ENCODE results near the gene OPCML. TPM values are rescaled to one million over a fixed set of nuclear protein-coding genes. Genes with fewer than 3 reads are reported as not detected.

OPCML gene
- total RNA-seq, 1 experiment from 2014 or later, result not detected

DNA sequence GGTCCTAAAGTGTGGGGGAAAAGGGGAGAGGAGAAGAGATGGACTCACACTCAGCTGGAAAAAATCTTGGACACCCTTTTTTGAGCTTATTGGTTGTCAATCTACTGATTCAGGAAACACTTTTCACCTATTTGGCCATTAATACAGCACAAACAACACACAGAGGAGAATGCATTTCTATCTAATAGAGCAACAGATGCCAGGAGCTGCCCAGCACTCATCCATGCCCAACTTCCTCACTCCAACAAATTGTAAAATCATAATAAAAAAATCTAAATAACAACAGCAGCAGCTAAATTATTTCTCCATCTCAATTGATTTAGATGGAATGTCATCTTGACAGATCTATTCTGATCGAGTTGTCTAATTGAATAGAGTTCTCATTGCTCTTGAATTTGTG is 628.2 kb downstream of the OPCML start:
- Histone ChIP-seq H3K27me3 (ENCODE audit: low read length) (no peaks in the 10 kb centered on the region), H3K9ac (ENCODE audit: low read length) (no peak overlapping the region), H3K9me2 (replicated peaks; ENCODE audit: low read length) (no peaks in the 10 kb centered on the region), H3K4me2 (ENCODE audit: low read length) (no peak overlapping the region), H2AFZ (ENCODE audit: low read length) (no peak overlapping the region), H3F3A (ENCODE audit: low read length, unreplicated experiment) (no peaks in the 10 kb centered on the region), H3K27ac (ENCODE audit: low read length) (no peak overlapping the region), H3K4me1 (ENCODE audit: insufficient read depth, low read length) (no peaks in the 10 kb centered on the region), H3K9me3 (ENCODE audit: low read length) (peaks cover 36% of the 10 kb centered on the region), H4K20me1 (ENCODE audit: low read length) (no peaks in the 10 kb centered on the region), H3K4me3 (ENCODE audit: low read length) (no peak overlapping the region), H3K79me2 (ENCODE audit: low read length) (no peaks in the 10 kb centered on the region), H3K36me3 (ENCODE audit: low read depth, low read length) (no peaks in the 10 kb centered on the region)
- CTCF ChIA-PET, result no interaction called here
- BruUV-seq (replicated peaks), result no TSS peak
- no peak for DNase-seq
- no peak for TF ChIP-seq EZH2phosphoT487 (IDR thresholded peaks at IDR 0.05; ENCODE audit: borderline replicate concordance, low read length)
- TF ChIP-seq EZH2 (IDR thresholded peaks at IDR 0.05; ENCODE audit: low read length, unreplicated experiment), result no peak
- no peak for TF ChIP-seq CTCF (conservative IDR thresholded peaks at IDR 0.05; ENCODE audit: low read depth, low read length)
- ATAC-seq, result no peak
- intact Hi-C loops (cut with micrococcal nuclease), result no loop called here
- POLR2A ChIA-PET (ENCODE audit: unreplicated experiment), result no interaction called here

GRCh38 chr11:132901638-132902471 is 630.4 kb downstream of the OPCML start:
- intact Hi-C loops (cut with micrococcal nuclease), result no loop called here
- no peaks in the 10 kb centered on the region for H3K36me3 ChIP-seq (ENCODE audit: low read depth, low read length)
- H3K9me3 ChIP-seq (ENCODE audit: low read length), result peaks cover 41% of the 10 kb centered on the region
- no peak overlapping the region for H2AFZ ChIP-seq (ENCODE audit: low read length)
- no peaks in the 10 kb centered on the region for H3K9me2 ChIP-seq (replicated peaks; ENCODE audit: low read length)
- H3K27me3 ChIP-seq (ENCODE audit: low read length), result no peaks in the 10 kb centered on the region
- TF ChIP-seq CTCF (conservative IDR thresholded peaks at IDR 0.05; ENCODE audit: low read depth, low read length) (no peak), EZH2phosphoT487 (IDR thresholded peaks at IDR 0.05; ENCODE audit: borderline replicate concordance, low read length) (no peak), EZH2 (IDR thresholded peaks at IDR 0.05; ENCODE audit: low read length, unreplicated experiment) (no peak)
- H3K79me2 ChIP-seq (ENCODE audit: low read length), result no peaks in the 10 kb centered on the region
- DNase-seq, result no peak
- ChIA-PET POLR2A (ENCODE audit: unreplicated experiment) (no interaction called here), CTCF (no interaction called here)
- no peak for ATAC-seq
- BruUV-seq (replicated peaks), result no TSS peak
- no peak overlapping the region for H3K9ac ChIP-seq (ENCODE audit: low read length)
- H3K27ac ChIP-seq (ENCODE audit: low read length), result no peak overlapping the region
- H3K4me2 ChIP-seq (ENCODE audit: low read length), result no peak overlapping the region
- no peaks in the 10 kb centered on the region for H3F3A ChIP-seq (ENCODE audit: low read length, unreplicated experiment)
- H3K4me1 ChIP-seq (ENCODE audit: insufficient read depth, low read length), result no peaks in the 10 kb centered on the region
- no peak overlapping the region for H3K4me3 ChIP-seq (ENCODE audit: low read length)
- H4K20me1 ChIP-seq (ENCODE audit: low read length), result no peaks in the 10 kb centered on the region

- DNase-seq (no peak), ATAC-seq (no peak)
- H3K79me2 ChIP-seq (ENCODE audit: low read length), result no peaks in the 10 kb centered on the region
- no peak overlapping the region for H3K9ac ChIP-seq (ENCODE audit: low read length)
- no peaks in the 10 kb centered on the region for H3K27me3 ChIP-seq (ENCODE audit: low read length)
- ChIA-PET POLR2A (ENCODE audit: unreplicated experiment) (no interaction called here), CTCF (no interaction called here)
- TF ChIP-seq EZH2 (IDR thresholded peaks at IDR 0.05; ENCODE audit: low read length, unreplicated experiment), result no peak
- no peak for TF ChIP-seq EZH2phosphoT487 (IDR thresholded peaks at IDR 0.05; ENCODE audit: borderline replicate concordance, low read length)
- no peak for TF ChIP-seq CTCF (conservative IDR thresholded peaks at IDR 0.05; ENCODE audit: low read depth, low read length)
- no peak overlapping the region for H2AFZ ChIP-seq (ENCODE audit: low read length)
- BruUV-seq (replicated peaks), result no TSS peak
- intact Hi-C loops (cut with micrococcal nuclease), result no loop called here
- no peaks in the 10 kb centered on the region for H4K20me1 ChIP-seq (ENCODE audit: low read length)
- H3K9me2 ChIP-seq (replicated peaks; ENCODE audit: low read length), result no peaks in the 10 kb centered on the region
- no peak overlapping the region for H3K4me2 ChIP-seq (ENCODE audit: low read length)
- peaks cover 44% of the 10 kb centered on the region for H3K9me3 ChIP-seq (ENCODE audit: low read length)
- H3K4me3 ChIP-seq (ENCODE audit: low read length), result no peak overlapping the region
- no peak overlapping the region for H3K27ac ChIP-seq (ENCODE audit: low read length)
- no peaks in the 10 kb centered on the region for H3F3A ChIP-seq (ENCODE audit: low read length, unreplicated experiment)
- H3K4me1 ChIP-seq (ENCODE audit: insufficient read depth, low read length), result no peaks in the 10 kb centered on the region
- H3K36me3 ChIP-seq (ENCODE audit: low read depth, low read length), result no peaks in the 10 kb centered on the region
These were observed 633.6 kb downstream of the OPCML start for GRCh38 chr11:132898676-132899075.

All from PC-3 (cell line).